WTC11 (cell line): ENCODE results near the gene ABCG8. TPM values are rescaled to one million over a fixed set of nuclear protein-coding genes. Genes with fewer than 3 reads are reported as not detected.

ENCODE experiments used
- ATAC-seq: fragments of 200-7000 bp; cut with Tn5 transposase; 2 replicates; pipeline ENCODE4 v1.10.0; 2021; ENCODE audit warnings: mild to moderate bottlenecking, moderate library complexity
- CTCF ChIA-PET: fragments of 300-600 bp; sonication (Branson Sonifier 250); formaldehyde crosslinking; loops from one replicate; lab custom pipeline; 2021; ENCODE audit warnings: antibody characterized with exemption; lab: Charles Lee
- POLR2A ChIA-PET: fragments of 350-600 bp; sonication (Branson Sonifier 250); formaldehyde crosslinking; loops from one replicate; lab custom pipeline; 2021; ENCODE audit warnings: antibody characterized with exemption; lab: Charles Lee
- DNase-seq: peaks from one replicate; pipeline ENCODE4 v3.0.0; 2021; ENCODE audit warnings: low spot score
- H3K27ac Mint-ChIP-seq: 2 replicates; pipeline ENCODE4 v1.8.0; 2021; ENCODE audit warnings: mixed read lengths
- H3K27me3 Mint-ChIP-seq: 2 replicates; pipeline ENCODE4 v1.8.0; 2021; ENCODE audit warnings: low read depth, mild to moderate bottlenecking, moderate library complexity, mixed read lengths
- H3K36me3 Mint-ChIP-seq: 2 replicates; pipeline ENCODE4 v1.8.0; 2021; ENCODE audit warnings: mixed read lengths
- H3K4me1 Mint-ChIP-seq: 2 replicates; pipeline ENCODE4 v1.8.0; 2022; ENCODE audit warnings: mixed read lengths
- H3K4me3 Mint-ChIP-seq: 2 replicates; pipeline ENCODE4 v1.8.0; 2021; ENCODE audit warnings: mild to moderate bottlenecking, moderate library complexity, mixed read lengths
- H3K9me3 Mint-ChIP-seq: 2 replicates; pipeline ENCODE4 v1.8.0; 2021; ENCODE audit warnings: mixed read lengths
- ATF1 ChIP-seq: sonication (generic); formaldehyde crosslinking; IDR thresholded peaks from 2 replicates; pipeline ENCODE4 v1.8.1; 2023; ENCODE audit warnings: mild to moderate bottlenecking, moderate library complexity, missing genetic modification reagents
- CREB1 ChIP-seq: sonication (generic); formaldehyde crosslinking; IDR thresholded peaks from 2 replicates; pipeline ENCODE4 v1.8.0; 2023; ENCODE audit warnings: mild to moderate bottlenecking, missing genetic modification reagents
- CREM ChIP-seq: sonication (generic); formaldehyde crosslinking; IDR thresholded peaks from 2 replicates; pipeline ENCODE4 v1.8.1; 2022; ENCODE audit warnings: mild to moderate bottlenecking, missing genetic modification reagents, moderate library complexity
- EMX1 ChIP-seq: fragments of 250-450 bp; sonication (Bioruptor Pico); IDR thresholded peaks from 2 replicates; pipeline ENCODE4 v1.8.0; 2021; ENCODE audit warnings: mild to moderate bottlenecking
- ESRRA ChIP-seq: sonication (generic); formaldehyde crosslinking; IDR thresholded peaks from 2 replicates; pipeline ENCODE4 v1.8.1; 2022; ENCODE audit warnings: mild to moderate bottlenecking, missing genetic modification reagents, borderline replicate concordance
- FOXJ3 ChIP-seq: sonication (generic); formaldehyde crosslinking; IDR thresholded peaks from 2 replicates; pipeline ENCODE4 v1.9.0; 2021; ENCODE audit warnings: missing genetic modification reagents, mild to moderate bottlenecking, borderline replicate concordance
- FOXP1 ChIP-seq: sonication (generic); formaldehyde crosslinking; IDR thresholded peaks from 2 replicates; pipeline ENCODE4 v1.8.0; 2022; ENCODE audit warnings: missing genetic modification reagents, mild to moderate bottlenecking, moderate library complexity, borderline replicate concordance
- GABPB1 ChIP-seq: sonication (generic); formaldehyde crosslinking; IDR thresholded peaks from 2 replicates; pipeline ENCODE4 v1.8.1; 2023; ENCODE audit warnings: mild to moderate bottlenecking, missing genetic modification reagents
- GRHL2 ChIP-seq: fragments of 250-450 bp; sonication (Bioruptor Pico); IDR thresholded peaks from 2 replicates; pipeline ENCODE4 v1.8.0; 2022; ENCODE audit warnings: mild to moderate bottlenecking, moderate library complexity; ENCODE audit not compliant: insufficient replicate concordance, severe bottlenecking
- JAZF1 ChIP-seq: fragments of 250-450 bp; sonication (Bioruptor Pico); IDR thresholded peaks from 2 replicates; pipeline ENCODE4 v1.9.0; 2021; ENCODE audit warnings: moderate library complexity, mild to moderate bottlenecking, inconsistent platforms
- NFE2L1 ChIP-seq: sonication (generic); formaldehyde crosslinking; IDR thresholded peaks from 2 replicates; pipeline ENCODE4 v1.8.1; 2023; ENCODE audit warnings: missing genetic modification reagents
- NFYB ChIP-seq: sonication (generic); formaldehyde crosslinking; conservative IDR thresholded peaks from 2 replicates; pipeline ENCODE4 v1.8.0; 2022; ENCODE audit warnings: low read depth, missing genetic modification reagents
- NR2C2 ChIP-seq: sonication (generic); formaldehyde crosslinking; IDR thresholded peaks from 2 replicates; pipeline ENCODE4 v1.8.0; 2022; ENCODE audit warnings: mild to moderate bottlenecking, missing genetic modification reagents
- OVOL2 ChIP-seq: fragments of 250-450 bp; sonication (Bioruptor Pico); IDR thresholded peaks from 2 replicates; pipeline ENCODE4 v1.9.0; 2021; ENCODE audit warnings: mild to moderate bottlenecking, borderline replicate concordance
- RELA ChIP-seq: sonication (generic); formaldehyde crosslinking; IDR thresholded peaks from 2 replicates; pipeline ENCODE4 v1.8.1; 2022; ENCODE audit warnings: missing genetic modification reagents, mild to moderate bottlenecking, borderline replicate concordance
- RORB ChIP-seq: fragments of 250-450 bp; sonication (Bioruptor Pico); IDR thresholded peaks from 2 replicates; pipeline ENCODE4 v1.9.0; 2021; ENCODE audit warnings: mild to moderate bottlenecking
- SMAD3 ChIP-seq: sonication (generic); formaldehyde crosslinking; IDR thresholded peaks from 2 replicates; pipeline ENCODE4 v1.8.0; 2022; ENCODE audit warnings: missing genetic modification reagents, mild to moderate bottlenecking, borderline replicate concordance
- SP1 ChIP-seq: sonication (generic); formaldehyde crosslinking; conservative IDR thresholded peaks from 2 replicates; pipeline ENCODE4 v1.8.1; 2022; ENCODE audit warnings: missing genetic modification reagents
- TEAD1 ChIP-seq: sonication (generic); formaldehyde crosslinking; IDR thresholded peaks from 2 replicates; pipeline ENCODE4 v1.8.0; 2022; ENCODE audit warnings: mild to moderate bottlenecking, missing genetic modification reagents
- TEAD4 ChIP-seq: sonication (generic); formaldehyde crosslinking; IDR thresholded peaks from 2 replicates; pipeline ENCODE4 v1.8.0; 2022; ENCODE audit warnings: mild to moderate bottlenecking, missing genetic modification reagents
- TP53 ChIP-seq: sonication (generic); formaldehyde crosslinking; IDR thresholded peaks from 2 replicates; pipeline ENCODE4 v1.8.1; 2023; ENCODE audit warnings: mild to moderate bottlenecking, missing genetic modification reagents
- ZNF423 ChIP-seq: fragments of 250-450 bp; sonication (Bioruptor Pico); IDR thresholded peaks from 2 replicates; pipeline ENCODE4 v2.1.2; 2022; ENCODE audit warnings: mild to moderate bottlenecking, moderate library complexity
- total RNA-seq: library from RNA; stranded (reverse); gene quantifications from 3 replicates; pipeline ENCODE4 v1.2.3, GENCODE V29; 2021
- TF ChIP-seq, protein P1 (sequence below): sonication (generic); formaldehyde crosslinking; IDR thresholded peaks from 2 replicates; pipeline ENCODE4 v1.8.0; 2023; ENCODE audit warnings: missing genetic modification reagents
- TF ChIP-seq, protein P2 (sequence below): sonication (generic); formaldehyde crosslinking; IDR thresholded peaks from 2 replicates; pipeline ENCODE4 v1.8.1; 2023; ENCODE audit warnings: mild to moderate bottlenecking, missing genetic modification reagents, borderline replicate concordance
- TF ChIP-seq, protein P3 (sequence below): fragments of 200-600 bp; IDR thresholded peaks from 2 replicates; pipeline ENCODE4 v1.8.0; 2022; ENCODE audit warnings: antibody characterized with exemption

Gene ABCG8
- total RNA-seq, 1 experiment from 2014 or later: not detected

DNA sequence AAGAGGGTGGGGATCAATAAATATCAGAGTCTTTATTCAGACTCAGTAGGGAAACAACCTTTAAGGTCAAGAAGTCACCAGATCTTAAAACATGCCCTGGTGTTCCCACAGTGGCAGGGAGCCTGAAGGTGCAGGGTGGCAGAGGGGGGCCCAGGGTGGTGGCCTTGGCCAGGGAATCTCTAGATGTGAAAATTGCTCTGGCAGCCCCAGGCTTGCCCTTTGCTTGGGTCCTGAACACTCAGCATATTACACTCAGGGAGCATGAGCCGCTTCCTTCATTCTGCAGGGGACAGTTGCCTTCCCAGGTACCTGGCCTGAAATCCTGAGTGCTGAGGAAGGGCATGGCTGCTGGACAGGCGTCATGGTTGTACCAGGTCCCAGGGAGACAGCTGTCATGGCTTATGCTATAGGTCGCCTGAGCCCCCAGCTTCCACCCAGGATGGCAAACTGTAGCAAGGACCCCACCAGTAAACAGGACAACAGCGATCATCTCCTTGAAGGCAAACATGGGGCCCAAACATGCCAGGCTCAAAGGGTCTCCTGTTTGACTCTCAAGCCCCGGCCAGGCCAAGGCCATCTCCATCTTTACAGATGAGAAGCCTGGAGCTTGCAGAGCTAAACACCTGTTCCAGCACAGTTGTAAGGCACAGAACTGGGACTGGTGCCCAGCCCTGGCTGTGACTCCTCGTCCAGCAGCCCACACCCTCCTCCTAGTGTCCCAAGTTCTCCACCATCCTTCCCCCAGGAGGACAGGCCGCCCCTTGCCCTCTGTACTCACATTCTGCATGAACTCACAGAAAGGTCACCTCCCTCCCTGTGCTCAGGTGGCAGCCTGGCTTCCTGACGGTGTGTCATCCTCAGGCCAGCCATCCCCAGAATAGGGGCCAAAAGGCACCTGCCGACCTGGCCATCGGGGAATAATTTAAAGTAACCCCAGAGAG is 14.6 kb downstream of the ABCG8 start:
- peaks cover 32% of the 10 kb centered on the region for H3K27me3 Mint-ChIP-seq

DNA sequence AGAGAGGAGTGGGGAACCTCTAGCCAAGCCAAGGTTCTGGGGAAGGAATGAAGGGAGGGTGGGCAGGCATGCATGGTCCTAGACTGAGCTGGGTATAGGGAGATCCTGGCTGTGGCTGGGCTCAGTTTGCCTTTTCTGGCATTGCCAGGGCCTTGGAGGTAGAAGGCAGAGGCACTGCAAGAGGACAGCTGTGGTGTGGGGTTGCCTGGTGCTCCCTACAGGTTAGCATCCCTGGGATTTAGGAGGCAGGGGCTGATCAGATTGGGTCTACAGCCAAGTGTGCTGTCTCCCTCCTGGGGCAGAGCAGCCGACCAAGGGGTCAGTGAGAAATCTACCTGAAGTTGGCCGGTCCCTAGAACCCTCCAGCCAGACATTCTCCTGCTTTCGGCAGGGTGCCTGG is 15.9 kb downstream of the ABCG8 start:
- Mint-ChIP-seq H3K4me1 (no peaks in the 10 kb centered on the region), H3K27me3 (peaks cover 44% of the 10 kb centered on the region), H3K36me3 (no peaks in the 10 kb centered on the region), H3K9me3 (no peaks in the 10 kb centered on the region), H3K4me3 (no peak overlapping the region), H3K27ac (no peak overlapping the region)
- ChIA-PET POLR2A (no interaction called here), CTCF (no interaction called here)
- TF ChIP-seq FOXJ3 (CRISPR knock-in tag) (no peak), NFYB (no peak), ATF1 (CRISPR knock-in tag) (no peak), TP53 (CRISPR knock-in tag) (no peak), ESRRA (CRISPR knock-in tag) (no peak), NFE2L1 (no peak), GRHL2 (no peak), RORB (CRISPR knock-in tag) (no peak), TEAD1 (no peak), JAZF1 (CRISPR knock-in tag) (no peak), SP1 (no peak), CREB1 (CRISPR knock-in tag) (no peak), FOXP1 (CRISPR knock-in tag) (no peak), ZNF423 (CRISPR knock-in tag) (no peak), OVOL2 (CRISPR knock-in tag) (no peak)
- TF ChIP-seq, protein P1, sequence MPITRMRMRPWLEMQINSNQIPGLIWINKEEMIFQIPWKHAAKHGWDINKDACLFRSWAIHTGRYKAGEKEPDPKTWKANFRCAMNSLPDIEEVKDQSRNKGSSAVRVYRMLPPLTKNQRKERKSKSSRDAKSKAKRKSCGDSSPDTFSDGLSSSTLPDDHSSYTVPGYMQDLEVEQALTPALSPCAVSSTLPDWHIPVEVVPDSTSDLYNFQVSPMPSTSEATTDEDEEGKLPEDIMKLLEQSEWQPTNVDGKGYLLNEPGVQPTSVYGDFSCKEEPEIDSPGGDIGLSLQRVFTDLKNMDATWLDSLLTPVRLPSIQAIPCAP (CRISPR knock-in tag): no peak
- TF ChIP-seq, protein P2, sequence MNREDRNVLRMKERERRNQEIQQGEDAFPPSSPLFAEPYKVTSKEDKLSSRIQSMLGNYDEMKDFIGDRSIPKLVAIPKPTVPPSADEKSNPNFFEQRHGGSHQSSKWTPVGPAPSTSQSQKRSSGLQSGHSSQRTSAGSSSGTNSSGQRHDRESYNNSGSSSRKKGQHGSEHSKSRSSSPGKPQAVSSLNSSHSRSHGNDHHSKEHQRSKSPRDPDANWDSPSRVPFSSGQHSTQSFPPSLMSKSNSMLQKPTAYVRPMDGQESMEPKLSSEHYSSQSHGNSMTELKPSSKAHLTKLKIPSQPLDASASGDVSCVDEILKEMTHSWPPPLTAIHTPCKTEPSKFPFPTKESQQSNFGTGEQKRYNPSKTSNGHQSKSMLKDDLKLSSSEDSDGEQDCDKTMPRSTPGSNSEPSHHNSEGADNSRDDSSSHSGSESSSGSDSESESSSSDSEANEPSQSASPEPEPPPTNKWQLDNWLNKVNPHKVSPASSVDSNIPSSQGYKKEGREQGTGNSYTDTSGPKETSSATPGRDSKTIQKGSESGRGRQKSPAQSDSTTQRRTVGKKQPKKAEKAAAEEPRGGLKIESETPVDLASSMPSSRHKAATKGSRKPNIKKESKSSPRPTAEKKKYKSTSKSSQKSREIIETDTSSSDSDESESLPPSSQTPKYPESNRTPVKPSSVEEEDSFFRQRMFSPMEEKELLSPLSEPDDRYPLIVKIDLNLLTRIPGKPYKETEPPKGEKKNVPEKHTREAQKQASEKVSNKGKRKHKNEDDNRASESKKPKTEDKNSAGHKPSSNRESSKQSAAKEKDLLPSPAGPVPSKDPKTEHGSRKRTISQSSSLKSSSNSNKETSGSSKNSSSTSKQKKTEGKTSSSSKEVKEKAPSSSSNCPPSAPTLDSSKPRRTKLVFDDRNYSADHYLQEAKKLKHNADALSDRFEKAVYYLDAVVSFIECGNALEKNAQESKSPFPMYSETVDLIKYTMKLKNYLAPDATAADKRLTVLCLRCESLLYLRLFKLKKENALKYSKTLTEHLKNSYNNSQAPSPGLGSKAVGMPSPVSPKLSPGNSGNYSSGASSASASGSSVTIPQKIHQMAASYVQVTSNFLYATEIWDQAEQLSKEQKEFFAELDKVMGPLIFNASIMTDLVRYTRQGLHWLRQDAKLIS (CRISPR knock-in tag): no peak
- ATAC-seq (no peak), DNase-seq (no peak)

More for the DNA sequence above, 14.6 kb downstream of the ABCG8 start:
- CTCF ChIA-PET: interaction anchor here (1.1 to 1.6 kb wide), 2 partner anchors 24 to 248 kb away, joined by 3 read pairs; no protein-coding TSS in a partner anchor
- no peak for TF ChIP-seq EMX1
- TF ChIP-seq, protein P3, sequence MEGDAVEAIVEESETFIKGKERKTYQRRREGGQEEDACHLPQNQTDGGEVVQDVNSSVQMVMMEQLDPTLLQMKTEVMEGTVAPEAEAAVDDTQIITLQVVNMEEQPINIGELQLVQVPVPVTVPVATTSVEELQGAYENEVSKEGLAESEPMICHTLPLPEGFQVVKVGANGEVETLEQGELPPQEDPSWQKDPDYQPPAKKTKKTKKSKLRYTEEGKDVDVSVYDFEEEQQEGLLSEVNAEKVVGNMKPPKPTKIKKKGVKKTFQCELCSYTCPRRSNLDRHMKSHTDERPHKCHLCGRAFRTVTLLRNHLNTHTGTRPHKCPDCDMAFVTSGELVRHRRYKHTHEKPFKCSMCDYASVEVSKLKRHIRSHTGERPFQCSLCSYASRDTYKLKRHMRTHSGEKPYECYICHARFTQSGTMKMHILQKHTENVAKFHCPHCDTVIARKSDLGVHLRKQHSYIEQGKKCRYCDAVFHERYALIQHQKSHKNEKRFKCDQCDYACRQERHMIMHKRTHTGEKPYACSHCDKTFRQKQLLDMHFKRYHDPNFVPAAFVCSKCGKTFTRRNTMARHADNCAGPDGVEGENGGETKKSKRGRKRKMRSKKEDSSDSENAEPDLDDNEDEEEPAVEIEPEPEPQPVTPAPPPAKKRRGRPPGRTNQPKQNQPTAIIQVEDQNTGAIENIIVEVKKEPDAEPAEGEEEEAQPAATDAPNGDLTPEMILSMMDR: no peak
- TF ChIP-seq GABPB1 (CRISPR knock-in tag): no peak
- TF ChIP-seq TEAD1: no peak
- TF ChIP-seq SMAD3: no peak
- no peak for TF ChIP-seq CREM (CRISPR knock-in tag)
- no peak for TF ChIP-seq RELA (CRISPR knock-in tag)
- no peak for TF ChIP-seq TEAD4 (CRISPR knock-in tag)
- no peak for TF ChIP-seq NR2C2 (CRISPR knock-in tag)
- no peak overlapping the region for H3K4me3 Mint-ChIP-seq
- H3K9me3 Mint-ChIP-seq: no peaks in the 10 kb centered on the region
- ATAC-seq (no peak), DNase-seq (no peak)
- no peak overlapping the region for H3K27ac Mint-ChIP-seq
- no peaks in the 10 kb centered on the region for H3K4me1 Mint-ChIP-seq
- POLR2A ChIA-PET: no interaction called here
- no peaks in the 10 kb centered on the region for H3K36me3 Mint-ChIP-seq
